HG02642 (cell line): ENCODE results near the gene PSMB5.

Source experiments
- ATAC-seq: cut with Tn5 transposase; IDR thresholded peaks from one replicate; pipeline ENCODE4 v1.9.1; 2021; ENCODE audit warnings: mild to moderate bottlenecking; ENCODE audit not compliant: unreplicated experiment, poor library complexity

Gene PSMB5

DNA sequence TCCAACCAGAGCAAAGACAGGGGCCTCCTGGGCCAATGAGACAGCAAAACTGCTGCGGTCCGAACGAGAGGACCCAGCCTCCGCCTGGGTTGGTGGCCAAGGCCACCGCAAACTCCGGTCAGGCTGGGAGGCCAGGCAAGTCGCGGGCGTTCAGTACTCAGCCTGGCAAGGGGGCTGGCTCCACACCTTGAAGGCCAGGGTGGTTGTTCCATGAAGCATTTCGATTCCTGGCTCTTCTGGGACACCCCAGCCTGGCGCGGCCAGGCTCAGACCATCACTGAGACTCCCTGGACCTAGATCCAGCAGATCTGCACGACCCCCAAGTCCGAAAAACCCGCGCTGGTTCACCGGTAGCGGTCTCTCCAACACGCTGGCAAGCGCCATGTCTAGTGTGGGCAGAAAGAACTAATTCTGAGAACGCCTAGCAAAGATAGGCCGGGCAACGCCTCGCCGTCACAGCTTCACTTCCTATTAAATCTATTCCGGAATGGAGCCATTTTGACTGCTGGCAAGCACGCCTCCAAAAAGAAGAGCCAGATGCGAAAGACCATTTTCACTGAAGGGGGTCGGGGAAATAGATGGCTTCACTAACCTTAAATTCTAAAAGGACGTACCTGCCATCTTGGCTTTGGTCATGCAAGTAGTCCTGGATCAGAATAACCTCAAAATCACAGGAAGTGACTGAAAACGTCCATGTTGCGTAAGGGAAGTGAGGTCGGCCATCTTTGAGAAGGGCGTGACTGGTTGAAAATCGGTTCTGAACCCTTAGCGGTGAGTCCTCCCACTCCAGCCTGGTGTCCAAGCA lies at the start of gene PSMB5:
Gene PSMB5, minus strand, starts transcription at position 403 of the 805 bp plus-strand sequence. Its CDS starts 19 bp downstream, at position 384.
- ATAC-seq: peak; percentile 93

DNA sequence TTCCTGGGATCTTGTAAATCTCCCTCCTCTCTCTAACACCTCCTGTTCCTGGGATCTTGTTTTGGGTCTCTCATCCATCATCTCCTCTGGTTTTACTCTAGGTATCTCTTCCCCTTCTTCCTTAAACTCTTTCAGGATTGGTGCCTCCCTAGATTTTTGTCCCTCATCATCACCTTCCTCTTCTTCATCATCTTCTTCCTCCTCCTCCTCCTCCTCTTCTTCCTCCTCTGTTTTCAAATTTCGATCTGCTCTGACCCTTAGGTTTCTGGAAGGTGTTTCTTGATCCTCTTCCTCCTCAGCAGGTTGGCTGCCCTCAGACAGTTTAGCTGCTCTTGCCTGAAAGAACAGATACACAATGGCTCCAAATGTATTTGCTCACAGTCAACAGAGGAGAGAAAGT lies 45.8 kb upstream of the PSMB5 start:
- no peak for ATAC-seq

DNA sequence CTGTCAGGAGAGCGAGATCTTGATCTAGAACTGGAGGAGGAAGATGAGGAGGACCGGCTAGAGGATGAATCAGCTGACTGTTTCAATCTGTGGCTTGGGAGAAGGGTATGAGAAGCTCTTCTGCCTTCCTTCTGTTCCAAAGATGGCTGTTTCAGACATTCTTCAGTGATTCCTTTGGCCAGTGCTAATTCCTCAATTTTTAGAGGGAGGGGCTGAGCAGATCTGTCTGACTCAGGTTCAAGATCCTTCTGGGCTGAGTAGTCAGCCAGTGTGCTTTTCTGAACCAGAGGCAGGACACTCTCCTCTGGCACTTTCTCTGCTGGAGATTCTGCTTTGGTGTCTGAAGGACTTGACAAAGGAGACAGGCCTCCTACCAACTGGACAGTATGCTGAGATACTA lies 45.0 kb upstream of the PSMB5 start:
- ATAC-seq: no peak

DNA sequence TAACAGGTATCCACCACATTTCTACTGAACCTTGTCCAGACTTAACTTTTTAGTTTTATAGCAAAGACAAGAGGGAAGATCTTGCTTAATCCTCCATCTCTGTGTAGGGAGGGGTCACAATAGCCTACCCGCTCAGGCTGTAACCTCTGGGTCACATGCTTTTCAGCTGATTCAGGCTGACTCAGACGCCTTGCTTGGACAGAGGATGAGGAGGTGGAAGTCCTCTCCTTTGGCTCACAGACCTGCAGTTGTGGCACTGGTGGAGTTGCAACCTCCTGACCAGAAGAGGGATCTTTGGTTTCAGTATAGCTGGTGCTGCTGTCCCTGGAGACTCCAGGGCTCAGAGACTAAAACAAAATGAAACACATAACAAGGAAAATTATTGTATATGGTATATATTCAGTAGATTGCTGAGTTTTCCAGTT lies 44.0 kb upstream of the PSMB5 start:
- ATAC-seq: no peak

DNA sequence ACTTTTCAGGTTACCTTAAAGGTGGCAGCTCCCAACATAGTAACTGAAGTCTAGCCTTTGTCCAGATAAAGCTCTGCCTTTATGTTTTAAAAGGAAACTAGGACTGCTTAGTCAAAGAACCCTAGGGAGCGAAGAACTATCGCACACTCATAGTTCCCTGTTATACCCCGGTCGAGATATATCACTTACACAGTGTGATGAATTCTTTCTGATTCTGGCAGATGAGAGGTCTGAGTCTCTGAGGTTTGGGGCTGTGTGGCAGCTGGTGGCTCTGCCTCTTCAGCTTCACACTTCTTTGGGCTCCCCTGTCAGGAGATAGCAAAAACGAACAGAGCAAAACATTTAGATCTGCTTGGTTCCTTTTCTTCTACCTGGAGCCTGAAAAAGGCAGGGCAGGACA lies 43.3 kb upstream of the PSMB5 start:
- ATAC-seq: no peak

DNA sequence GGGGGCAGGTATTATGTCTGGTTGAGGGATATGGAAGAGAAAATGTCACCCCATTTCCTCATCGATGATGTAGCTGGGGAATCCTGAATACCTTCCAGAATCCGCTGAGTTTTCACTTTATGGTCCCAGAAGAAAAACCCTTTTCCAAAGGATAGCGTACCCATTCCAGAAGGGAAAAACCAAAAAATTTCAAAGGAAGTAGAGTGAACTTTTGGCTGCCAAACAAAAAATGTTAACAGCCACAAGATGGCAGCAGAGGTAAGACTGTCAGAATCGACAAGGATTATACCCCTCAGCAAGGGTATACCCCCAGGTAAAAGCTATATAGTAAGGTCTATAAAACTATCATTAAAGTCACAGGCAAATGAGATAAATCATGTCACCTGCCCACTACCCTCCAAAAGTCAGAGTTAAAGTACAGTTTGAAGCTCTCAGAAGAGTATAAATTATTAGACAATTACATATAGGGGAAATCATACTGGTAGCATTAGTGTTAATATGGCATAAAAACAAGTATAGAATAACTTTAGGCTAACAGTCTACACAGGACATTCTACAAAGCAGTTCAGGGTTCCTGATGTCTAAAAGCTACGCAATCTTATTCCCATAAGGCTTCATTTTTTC lies 42.2 kb upstream of the PSMB5 start:
- ATAC-seq: no peak

DNA sequence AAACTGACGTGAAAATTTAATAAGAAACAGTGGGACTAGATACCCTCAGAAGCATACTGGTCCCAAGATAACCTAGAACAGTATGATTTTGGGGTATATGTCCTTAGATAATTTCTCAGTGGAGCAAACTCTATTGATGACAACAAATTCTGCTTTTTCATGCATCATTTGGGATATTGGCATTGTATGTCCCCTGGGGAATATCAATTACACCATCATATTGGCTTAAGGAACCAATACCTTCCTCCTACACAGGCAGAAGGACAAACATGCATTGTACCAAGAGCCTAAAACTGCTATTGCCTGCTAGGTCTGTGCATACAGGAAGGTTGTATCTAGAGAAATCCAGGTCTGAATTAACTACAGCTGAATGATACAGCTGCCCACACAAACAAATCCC lies 40.2 kb upstream of the PSMB5 start:
- no peak for ATAC-seq

DNA sequence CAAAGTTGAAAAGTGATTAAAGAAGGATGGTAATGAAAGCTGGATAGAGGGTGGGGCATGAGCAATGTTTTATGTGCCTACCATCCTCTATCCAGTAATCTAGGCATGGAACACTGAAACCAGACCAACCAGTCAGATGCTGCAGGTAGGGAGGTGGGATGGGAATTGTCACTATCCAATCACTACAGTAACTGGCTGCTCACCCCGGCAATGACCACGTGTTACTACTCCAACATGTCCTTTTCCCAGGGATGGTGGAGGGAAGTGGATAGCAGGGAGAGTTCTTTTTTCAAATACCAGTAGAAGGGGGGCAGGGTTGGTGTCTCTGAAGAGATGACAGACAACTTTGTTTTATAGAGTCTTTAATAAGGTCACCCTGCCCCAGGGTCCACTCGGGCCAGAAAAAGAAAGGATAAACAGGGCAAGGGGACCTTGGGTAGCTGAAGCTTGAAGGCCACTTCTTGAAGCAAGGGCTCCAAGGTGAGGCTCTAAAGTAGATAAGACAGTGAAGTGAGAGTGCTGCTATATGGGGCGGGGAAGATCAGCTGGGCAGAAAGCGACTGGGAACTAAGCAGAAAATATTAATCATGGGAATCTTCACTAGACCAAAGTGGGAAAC lies 37.3 kb upstream of the PSMB5 start:
- ATAC-seq: no peak

DNA sequence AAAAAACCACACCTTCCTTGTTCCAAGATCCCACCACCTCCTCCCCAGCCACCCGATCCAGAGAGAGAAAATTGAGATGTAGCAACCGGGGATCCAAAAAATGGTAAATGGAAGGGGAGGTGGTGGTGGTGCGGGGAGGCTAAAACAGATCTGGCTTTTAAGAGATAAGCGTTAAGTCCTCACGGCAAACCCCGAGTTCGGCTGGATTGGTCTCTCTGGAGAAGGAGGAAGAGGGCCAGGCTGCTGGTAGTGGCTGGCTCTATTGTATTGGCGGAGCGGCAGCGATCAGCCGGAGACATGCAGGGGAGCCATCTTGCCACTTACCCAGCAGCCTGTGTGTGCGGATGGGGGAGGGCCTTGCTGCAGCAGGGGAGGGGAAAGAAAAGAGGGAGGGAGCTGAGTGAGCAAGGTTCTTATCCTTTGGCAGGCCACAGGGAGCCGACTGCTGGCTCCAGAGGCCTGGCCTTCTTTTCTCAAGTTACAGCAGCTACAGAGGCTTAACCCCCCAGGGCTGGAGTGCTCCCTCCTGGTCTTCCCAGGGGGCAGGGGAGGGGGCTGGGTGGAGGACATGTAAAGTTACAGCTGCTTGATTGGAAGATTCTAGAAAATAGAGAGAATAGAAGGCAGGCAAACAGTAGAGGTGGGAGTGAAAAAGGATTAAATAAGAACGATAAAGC lies 36.7 kb upstream of the PSMB5 start:
- ATAC-seq: peak; percentile 89

DNA sequence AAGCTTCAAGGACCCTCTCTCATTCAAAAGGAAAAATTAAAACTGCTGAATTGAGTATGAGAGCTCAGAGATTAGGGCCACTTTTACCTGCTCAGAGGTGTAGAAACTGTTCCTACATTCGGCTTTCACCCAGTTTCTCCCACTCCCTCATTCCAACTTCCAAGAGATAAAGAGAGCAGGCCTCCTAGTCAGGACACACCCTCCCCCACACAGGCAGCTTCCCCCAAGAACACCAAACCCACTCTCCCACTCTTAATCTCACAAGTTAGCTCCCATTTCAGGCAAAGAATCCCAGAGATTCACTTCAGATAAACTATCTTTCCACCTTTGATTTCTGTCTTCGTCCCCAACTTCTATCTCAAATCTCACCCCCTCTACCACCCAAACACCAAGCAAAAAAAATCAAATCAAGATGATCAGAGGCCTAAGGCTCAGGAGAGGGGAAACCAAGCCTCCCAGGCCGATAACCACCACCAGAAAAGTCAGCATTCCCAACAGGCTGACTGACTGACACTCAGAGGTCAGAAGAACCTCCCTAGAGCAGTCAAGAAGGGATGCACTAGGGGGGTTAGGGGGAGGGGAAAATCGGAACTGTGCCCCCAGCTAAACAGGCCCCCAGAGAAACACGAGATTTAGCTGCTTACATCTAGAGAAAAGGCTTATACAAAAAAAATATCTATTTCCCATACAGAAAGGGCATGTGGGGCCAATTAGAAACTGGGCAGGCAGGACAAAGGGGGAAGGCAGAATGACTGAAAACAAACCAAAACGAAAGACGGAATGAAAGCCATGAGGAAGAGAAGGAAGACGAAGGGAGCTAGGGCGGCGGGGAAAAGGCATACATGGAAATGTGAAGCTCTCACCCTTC lies 35.8 kb upstream of the PSMB5 start:
- no peak for ATAC-seq

DNA sequence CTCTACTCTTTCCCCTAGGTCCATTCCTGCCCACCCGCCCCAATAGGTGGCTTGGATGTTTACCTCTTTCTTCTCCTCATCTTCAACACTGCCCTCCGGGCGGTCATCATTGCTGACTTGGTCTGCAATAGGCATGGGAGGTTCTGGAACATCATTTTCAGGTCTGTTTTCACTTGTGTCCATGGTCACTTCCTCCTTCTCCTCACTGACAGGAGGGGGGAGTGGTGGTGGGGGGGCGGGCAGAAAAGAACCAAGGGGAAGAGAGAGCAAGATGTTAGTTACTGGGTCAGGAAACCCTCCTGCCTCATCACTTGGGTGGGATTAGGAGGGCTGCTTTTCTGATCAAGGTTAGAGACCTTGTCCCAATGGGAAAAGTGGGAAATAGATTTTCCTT lies 34.7 kb upstream of the PSMB5 start:
- no peak for ATAC-seq

DNA sequence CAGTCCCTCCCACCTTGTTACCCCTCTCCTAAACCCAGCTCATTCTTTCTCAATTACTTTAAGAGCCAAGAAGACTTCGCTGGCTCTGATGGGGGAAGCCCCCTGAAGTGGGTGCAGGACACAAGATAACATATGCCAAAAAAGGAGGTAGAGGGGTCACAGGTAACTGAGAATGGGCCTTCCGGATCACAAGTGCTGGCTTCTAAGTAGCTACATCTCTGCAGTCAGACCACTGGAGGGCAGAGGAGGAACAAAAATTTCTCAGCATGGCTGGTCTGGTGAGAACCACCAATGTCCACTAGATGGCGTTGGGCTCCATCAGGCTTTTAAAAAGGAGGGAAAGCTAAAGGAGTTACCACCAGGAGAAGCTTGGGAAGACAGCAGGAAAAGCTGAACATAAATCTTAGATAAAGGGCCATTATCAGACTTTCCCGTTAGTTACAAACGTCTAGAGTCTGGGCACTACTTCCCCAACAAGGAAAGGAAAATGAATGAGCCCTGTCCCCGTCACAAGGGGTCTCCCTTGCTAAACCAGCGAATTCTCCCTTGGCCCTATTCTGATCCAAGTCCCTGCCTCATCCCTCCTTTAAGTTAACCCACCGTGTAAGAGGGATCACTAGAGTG lies 34.2 kb upstream of the PSMB5 start:
- ATAC-seq: peak; percentile 57

DNA sequence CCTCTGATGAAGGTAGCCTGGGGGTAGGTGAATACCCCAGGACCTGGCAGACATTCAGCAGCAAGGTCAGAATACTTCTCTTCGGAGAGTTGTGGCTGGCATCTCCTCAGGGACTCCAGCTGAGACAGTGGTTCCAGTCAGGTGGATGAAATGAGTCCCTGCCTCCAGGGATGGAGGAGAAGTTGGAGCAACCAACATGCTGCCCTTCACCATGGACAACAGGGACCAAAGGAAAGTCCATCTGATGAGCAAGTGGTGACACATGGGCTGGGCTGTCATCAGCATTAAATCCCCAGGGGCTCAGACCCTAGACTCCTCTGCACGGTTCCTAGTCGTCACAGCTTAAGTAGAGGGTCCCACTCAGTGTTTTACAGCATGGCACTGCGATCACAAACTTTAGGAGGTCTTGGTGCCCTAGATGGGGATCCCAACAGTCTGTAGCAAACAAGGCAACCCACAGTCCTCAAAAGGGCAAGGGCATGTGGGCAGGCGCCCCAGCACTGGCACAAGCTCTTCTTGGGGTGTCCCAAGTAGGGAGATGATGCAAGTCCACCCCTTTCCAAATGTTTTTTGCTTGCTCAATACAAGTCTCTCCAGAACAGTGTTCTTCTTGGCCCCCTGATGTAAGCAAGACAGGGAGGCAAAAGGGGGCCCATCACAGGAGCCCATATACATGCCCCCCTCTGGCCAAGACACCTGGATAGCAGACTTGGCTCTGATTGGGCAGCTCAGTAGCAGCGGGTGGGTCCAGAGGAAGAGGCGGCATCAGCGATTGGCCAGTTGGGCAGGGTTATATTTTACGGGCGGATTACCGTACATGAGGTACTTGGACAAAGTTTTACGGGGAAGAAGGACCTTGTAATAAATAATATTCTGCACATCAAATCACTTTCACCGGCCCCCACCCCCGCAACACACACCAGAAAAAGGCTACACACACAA lies 33.4 kb upstream of the PSMB5 start:
- no peak for ATAC-seq

DNA sequence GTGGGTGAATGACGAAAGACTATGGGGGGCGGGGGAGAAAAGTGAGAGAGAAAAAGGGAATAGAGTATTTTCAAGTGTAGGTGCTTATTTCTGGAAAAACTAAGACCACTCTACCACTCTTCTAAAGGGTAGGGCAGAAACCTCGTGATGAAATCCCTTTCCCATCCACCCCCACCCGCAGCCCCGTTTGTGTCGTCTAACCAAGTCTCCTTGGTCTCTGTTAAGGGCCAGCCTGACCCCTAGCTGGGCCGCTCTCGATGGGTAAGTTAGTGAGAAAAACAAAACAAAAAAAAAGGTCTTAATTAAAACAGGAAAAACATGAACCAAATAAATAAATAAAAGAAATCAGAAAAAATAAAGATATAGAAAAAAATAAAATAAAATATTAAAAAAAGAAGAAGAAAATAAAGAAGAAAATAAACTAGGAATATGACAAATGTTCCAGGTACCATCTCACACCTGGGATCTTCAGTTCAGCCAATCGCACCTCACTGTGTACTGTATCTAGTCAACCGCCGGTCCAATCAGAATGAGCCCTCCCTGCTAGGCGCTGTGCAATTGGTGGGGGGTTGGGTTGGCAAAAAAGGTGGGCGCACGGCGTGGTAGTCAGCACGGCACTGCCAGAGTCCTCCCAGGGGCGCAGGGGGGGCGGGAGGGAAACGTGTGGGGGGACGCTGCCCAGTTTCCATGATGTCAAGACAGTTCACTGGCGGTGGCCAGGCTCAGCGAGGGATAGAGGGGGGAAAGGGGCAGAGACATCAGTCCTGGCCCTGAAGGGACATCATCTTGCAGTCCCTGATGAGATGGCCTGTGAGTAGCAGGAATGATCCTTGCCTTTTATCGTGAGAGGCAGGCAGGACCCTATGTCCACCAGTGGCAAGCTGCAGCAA lies 32.4 kb upstream of the PSMB5 start:
- ATAC-seq: no peak

DNA sequence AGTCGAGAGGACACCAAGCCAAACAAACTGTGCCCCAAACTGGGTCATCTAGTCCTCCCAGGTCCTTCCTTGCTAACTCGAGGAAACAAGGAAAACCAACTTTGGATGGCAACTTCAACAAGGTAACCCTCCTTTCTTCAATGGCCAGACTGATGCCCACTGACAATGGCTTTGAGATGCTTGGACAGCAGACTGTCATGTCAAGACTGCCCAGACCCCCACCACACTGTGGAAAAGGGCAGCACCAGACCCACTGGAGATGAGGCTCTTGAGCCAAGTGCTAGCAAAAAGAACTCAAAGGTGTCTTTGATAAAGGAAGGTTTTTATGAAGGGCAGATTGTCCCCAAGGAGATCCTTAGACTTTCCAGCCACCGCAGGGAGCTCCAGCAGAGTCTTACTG lies 31.7 kb upstream of the PSMB5 start:
- no peak for ATAC-seq

DNA sequence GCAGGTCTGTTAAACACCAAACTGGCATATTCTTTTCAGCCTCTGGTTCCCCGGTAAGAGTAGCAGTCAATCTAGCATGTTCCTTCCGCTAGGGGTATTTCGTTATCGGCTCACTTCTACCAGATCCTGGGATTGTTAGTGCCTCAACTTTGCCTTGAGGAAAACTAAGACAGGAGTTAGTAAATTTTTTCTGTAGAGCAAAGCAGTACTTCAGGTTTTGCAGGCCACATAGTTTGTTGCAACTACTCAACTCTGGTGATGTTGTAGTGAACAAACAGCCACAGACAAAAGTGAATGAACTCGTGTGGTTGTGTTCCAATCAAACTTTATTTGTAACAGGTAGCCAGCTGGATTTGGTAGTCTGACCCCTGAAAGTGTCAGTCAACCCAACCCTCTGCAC lies 28.9 kb upstream of the PSMB5 start:
- ATAC-seq: no peak

DNA sequence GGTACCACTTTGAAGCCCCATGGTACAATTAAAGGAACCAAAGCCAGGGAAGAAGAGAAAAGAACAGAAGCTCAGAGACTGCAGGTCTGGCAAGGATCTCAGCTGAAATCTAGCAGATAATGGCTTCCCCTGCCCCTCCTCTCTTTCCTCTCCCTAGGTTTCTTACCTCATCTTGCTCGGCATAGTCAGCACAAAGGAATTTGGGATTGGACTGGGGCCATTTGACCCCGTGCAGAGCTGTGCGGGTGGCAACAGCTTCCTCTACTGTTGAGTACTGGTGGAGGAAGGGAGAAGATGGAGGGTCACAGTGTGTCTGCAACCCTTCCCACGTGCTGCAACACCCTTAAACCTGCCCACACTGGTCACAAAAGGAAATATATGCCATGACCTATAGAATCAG lies 27.3 kb upstream of the PSMB5 start:
- ATAC-seq: no peak
